ENCODE measurements around the gene KIF26B.

DNA sequence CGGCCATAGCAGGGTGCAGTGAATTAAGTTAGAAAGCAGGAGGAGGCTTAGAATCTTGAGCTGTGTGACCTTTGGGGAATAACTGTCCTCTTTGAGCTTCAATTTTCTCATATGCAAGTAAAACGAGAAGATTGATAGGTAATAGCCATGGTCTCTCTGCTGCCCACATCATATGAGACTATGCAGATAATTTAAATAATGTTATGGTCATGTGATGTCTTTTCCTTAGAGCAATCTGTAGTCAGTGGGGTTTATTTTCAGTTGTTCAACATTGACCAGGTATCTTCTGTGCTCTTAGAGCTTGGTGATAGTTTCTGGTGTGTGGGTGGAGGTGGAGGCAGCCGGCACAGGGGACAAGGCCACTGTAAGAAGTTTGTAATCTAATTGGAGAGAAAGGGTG is 537.1 kb downstream of the KIF26B start:
- TF ChIP-seq, protein P1, sequence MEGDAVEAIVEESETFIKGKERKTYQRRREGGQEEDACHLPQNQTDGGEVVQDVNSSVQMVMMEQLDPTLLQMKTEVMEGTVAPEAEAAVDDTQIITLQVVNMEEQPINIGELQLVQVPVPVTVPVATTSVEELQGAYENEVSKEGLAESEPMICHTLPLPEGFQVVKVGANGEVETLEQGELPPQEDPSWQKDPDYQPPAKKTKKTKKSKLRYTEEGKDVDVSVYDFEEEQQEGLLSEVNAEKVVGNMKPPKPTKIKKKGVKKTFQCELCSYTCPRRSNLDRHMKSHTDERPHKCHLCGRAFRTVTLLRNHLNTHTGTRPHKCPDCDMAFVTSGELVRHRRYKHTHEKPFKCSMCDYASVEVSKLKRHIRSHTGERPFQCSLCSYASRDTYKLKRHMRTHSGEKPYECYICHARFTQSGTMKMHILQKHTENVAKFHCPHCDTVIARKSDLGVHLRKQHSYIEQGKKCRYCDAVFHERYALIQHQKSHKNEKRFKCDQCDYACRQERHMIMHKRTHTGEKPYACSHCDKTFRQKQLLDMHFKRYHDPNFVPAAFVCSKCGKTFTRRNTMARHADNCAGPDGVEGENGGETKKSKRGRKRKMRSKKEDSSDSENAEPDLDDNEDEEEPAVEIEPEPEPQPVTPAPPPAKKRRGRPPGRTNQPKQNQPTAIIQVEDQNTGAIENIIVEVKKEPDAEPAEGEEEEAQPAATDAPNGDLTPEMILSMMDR (IDR thresholded peaks at IDR 0.05) = no peak
- TF ChIP-seq POLR2A (IDR thresholded peaks at IDR 0.05) (no peak), POLR2AphosphoS5 (IDR thresholded peaks at IDR 0.05) (no peak), EP300 (IDR thresholded peaks at IDR 0.05; ENCODE audit: low read depth) (no peak)

Data from transverse colon (tissue), 4 donors.